NT2/D1 (cell line): ENCODE data around the gene LYST.

Source experiments
- SUZ12 ChIP-seq: IDR thresholded peaks from 2 replicates; pipeline ENCODE4 v1.6.1; 2011; ENCODE audit not compliant: insufficient read length, insufficient read depth; ENCODE audit errors: extremely low read depth
- ZNF274 ChIP-seq: IDR thresholded peaks from 2 replicates; pipeline ENCODE4 v1.6.1; 2011; ENCODE audit warnings: mild to moderate bottlenecking, low read depth, low read length

GRCh38 chr1:235866205-235866912 lies at the start of gene LYST:
- TF ChIP-seq ZNF274 = no peak
- TF ChIP-seq SUZ12 = no peak
